AG20443 (cell line): ENCODE results near the gene GHITM.
"Not testable (repeated sequence)": the region's sequence is repeated elsewhere in the genome, so short reads cannot be mapped to it uniquely, and the experiment has no call there.

ENCODE experiments used
- DNase-seq: peaks from one replicate; pipeline ENCODE4 v3.0.0; 2012; ENCODE audit warnings: low spot score, mixed read lengths

The GHITM gene

DNA sequence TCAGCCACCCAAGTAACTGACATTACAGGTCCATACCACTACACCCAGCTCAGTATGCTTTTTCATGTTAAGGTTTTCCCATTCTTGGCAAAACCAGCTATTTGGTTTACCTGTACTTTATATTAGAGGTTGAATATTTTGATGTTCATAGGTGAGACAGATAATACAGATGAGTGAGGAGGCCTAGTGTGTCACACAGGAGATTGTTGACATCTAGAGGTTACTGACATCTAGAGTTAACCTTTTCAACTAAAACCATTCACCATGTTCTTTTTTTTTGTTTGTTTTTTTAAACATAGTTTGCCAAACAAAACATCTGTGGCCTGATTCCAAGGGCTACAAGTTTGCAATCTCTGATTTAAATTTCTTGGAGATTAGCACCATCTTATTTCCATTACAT is 8.0 kb downstream of the GHITM start:
- DNase-seq, result no peak

DNA sequence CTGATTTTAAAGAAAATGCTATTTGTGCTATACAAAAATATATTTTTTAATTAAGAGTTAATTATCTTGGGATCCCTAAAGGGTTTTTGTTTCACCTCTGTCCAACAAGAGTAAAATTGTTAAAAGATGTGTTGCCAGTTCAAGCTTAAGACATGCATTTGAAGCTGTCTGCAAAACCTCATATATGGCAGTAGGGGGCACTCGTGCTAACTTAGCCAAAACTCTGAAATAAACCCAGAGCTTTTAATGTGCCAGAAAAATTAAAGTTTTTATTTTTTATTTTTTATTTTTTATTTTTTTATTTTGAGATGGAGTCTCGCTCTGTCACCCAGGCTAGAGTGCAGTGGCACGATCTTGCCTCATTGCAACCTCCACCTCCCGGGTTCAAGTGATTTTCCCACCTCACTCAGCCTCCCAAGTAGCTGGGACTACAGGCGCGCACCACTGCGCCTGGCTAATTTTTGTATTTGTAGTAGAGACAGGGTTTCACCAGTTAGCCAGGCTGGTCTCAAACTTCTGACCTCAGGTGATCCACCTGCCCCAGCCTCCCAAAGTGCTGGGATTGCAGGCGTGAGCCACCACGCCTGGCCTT is 8.8 kb downstream of the GHITM start:
- DNase-seq, result peak; percentile 61

DNA sequence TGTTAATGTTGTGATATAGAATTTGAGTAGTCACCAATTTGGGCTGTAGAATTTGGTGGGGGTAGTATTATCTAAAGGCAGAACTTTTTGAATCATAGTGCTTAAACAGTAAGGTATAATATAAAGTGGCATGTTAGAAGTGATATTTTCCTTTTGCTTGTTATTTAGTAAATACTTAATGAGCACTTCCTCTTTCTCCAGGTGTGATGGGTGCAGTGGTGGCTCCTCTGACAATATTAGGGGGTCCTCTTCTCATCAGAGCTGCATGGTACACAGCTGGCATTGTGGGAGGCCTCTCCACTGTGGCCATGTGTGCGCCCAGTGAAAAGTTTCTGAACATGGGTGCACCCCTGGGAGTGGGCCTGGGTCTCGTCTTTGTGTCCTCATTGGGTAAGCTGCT is 10.5 kb downstream of the GHITM start:
- no peak for DNase-seq

DNA sequence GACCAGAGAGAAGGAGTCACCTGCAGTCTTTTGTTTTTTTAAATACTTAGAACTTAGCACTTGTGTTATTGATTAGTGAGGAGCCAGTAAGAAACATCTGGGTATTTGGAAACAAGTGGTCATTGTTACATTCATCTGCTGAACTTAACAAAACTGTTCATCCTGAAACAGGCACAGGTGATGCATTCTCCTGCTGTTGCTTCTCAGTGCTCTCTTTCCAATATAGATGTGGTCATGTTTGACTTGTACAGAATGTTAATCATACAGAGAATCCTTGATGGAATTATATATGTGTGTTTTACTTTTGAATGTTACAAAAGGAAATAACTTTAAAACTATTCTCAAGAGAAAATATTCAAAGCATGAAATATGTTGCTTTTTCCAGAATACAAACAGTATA is 13.5 kb downstream of the GHITM start:
- DNase-seq, result no peak

DNA sequence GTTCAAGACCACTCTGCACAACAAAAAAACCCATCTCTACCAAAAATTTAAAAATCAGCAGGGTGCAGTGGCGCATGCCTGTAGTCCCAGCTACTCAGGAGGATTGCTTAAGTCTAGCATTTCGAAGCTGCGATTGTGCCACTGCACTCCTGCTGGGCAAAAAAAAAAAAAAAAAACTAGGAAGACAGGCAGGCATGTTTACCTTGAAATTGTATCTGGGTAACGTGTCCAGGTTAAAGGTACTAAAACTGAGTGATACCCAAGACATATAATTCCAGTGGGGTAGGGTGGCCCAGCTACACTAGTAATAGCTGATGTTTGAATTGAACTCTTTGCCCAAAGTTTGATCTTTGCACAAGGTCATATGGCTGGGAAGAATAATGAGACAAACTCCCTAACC is 16.2 kb downstream of the GHITM start:
- DNase-seq, result no peak

DNA sequence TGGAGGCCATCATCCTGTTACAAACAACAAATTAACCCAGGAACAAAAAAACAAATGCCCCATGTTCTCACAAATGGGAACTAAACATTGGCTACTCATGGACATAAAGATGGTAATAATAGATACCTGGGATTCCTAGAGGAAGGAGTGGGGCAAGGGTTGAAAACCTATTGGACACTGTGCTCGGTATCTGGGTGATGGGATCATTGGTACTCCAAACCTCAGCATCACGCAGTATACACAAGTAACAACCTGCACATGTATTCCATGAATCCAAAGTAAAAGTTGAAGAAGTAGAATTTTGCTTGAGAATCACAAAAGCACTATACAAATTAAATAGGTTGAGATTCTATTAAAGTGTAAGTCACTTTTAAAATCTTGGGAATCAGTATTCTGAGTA is 16.7 kb downstream of the GHITM start:
- no peak for DNase-seq

DNA sequence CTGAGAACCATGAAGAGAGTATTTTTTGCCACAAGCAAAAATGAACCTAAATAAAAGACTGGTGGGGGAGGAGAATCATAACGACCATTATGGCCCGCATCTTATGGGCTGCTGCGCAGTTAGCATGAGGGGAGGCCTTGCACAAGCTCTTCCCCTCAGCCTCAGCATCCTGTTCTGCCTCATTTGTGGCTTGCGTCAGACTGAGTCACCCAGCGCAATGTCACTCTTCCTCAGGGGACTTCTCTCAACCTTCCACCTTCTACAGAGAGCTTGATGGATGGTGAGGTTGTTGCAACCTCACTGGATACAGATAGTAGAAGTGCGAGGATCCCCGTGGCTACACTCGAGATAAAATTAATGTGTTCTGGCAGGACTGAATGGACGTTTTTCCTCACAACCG is 17.5 kb downstream of the GHITM start:
- DNase-seq, result no peak

DNA sequence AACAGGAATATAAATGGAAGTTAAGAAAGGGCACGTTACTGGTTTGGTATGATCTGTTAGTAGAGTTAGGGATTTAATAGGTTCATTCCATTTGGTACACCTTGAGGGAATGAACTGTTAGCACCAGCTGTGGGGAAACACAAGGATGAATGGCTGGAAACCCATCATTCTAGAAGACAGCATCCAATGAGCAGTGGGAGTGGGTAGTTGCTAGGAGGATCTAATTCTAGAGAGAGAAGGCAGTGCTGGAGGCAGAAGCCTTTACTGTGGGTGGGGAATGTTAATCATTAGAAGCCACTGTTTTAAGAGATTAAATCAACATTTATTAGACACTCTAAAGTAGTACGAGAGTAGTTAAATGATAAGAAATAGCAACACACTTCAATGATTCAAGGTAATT is 18.8 kb downstream of the GHITM start:
- no peak for DNase-seq

DNA sequence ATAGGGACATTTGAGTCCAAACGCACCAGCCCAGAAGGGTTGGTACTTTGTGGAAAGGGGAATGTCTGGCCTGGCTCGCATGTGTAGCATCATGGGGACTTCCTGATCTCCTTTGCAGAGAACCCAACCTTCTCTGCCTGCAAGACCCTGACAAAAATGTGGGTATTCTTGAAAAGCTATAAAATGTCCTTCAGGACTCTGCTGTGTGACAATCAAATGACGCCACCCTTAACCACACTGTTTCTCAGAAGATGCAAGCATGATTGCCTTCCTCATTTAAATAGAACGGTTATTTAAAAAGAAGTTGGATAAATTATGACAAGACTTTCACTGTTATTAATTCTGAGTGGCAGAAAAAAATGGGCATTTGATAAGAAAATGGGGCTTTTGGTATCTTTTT is 19.2 kb downstream of the GHITM start:
- DNase-seq, result no peak

DNA sequence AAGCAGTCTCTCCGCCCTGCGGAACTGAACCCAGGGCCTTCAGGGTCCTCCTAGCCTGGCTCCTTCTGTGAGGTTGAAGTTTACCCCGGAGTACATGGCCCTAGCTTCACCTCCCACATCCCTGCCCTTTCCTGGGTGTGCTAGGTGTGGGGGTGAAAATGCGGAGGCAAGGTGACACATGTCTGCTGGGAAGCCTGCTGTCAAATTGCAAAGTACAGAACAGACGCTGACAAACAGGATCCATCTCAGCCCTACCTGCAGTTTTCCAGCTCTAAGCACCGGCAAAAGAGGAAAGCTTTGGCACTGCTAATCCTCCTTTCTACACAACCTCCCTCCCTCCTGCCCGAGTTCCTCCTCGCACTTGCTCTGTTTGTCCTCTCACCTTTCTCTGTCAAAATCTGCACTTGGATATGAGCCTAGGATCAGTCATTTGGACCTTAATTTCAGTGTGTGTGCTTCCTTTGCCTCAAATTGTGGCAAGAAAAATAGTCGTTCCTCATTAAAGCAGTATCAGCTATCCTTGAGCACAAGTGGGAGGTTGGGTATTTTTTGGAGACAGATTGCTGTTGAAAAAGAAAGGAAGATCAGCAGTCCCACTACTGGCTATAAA is 19.9 kb downstream of the GHITM start:
- no peak for DNase-seq

DNA sequence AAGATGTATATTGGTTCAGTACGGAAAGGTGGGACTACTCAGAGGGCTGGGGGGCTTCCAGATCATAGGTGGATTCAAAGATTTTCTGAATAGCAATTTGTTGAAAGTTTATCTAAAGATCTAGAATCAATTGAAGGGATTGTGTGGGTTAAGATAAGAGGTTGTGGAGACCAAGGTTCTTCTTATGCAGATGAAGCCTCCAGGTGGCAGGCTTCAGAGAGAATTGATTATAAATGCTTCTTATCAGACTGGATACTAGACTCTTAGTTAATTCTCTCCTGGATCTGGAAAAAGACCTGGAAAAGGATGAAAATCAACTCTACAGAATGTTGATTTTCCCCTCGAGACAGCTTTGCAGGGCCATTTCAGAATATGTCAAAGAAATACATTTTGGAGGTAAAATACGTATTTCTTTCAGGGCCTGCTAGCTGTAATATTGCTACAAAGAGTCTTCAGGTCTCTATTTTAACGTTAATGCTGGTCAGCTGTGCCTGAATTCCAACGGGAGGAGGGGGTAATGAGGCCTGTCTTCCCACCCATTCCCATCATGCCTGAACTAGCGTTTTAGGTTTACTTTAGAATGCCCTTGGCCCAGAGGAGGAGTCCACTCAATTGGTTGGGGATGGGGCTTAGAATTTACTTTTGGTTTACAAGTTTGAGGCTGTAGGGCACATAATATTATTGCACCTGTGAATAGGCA is 21.5 kb downstream of the GHITM start:
- DNase-seq, result no peak

DNA sequence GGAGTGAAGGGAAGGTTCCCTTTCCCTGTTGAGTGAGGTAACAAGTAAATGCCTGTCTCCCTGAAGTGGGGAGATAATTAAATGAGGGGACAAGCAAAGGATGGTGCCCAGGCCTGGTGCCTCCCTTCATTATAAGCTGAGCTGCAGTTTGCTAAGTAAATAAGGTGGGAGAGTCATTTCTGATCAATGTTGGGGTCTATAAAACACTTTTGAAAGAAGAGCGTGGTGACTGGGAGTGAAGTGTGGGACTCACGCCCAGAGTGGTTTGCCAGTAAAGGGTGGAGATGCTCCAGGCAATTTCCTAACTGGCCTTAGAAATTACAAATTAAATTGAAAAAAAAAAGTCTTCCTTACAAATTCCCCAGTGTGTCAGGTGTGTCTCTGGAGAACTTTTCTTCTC is 24.7 kb downstream of the GHITM start:
- no peak for DNase-seq

DNA sequence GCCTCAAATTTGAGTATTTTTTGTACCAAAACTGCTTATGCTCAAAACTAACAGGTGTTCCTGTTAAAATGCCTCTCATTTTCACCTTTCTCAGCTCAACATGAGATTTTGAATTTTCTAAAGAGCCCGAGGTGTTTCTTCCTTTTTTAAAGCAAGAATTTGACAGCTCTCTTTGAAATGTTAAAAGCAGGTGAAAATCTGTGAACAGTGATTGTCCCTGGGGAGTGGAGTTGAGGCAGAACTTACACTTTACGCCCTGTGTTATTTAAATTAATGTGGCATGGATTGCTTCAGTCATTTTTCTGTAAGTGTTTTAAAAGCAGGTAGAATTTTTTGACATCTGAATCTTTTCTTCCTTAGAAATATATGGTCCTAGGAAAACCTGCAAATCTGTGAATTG is 25.1 kb downstream of the GHITM start:
- DNase-seq, result no peak

DNA sequence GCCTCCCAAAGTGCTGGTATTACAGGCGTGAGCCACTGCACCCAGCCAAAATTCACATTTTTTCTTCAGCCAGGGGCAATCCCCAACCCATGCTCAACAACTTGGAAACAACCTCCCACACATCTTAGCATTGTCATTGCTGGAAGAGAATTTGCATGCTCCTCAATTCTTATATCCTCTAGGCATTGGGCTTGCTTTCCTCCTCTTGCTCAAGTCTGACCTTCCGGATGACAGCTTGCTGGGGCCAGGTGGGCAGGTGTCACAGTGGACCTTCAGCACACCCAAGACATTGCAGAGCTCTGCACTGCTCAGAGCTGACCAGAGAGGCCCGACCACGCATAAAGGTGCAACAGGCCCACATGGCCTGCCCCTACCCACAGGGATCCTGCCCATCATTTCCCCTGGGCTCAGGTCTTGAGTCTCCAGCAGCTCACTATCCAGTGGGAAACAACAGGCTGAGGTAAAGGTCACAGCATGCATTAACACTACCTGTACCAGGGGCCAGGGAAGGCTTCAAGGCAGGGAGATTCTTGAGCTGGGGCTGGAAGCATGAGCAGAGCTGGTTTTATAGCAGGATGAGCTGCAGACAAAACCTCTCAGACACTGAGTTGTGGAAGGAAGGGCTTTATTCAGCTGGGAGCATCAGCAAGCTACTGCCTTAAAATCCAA is 27.4 kb downstream of the GHITM start:
- no peak for DNase-seq

DNA sequence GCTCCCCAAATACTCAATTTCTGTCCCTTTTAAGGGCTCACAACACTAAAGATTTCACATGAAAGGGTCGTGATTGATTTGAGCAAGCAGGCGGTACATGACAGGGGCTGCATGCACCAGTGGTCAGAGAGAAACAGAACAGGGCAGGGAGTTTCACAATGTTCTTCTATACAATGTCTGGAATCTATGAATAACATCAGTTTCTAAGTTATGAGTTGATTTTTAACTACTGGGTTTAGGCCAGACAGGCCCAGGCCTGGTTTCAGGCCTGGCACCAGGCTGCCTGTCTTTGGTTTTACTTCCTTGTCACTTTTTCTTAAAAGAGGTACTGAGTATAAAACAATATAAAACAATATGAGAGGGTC is 28.0 kb downstream of the GHITM start:
- DNase-seq, result not testable (repeated sequence)

DNA sequence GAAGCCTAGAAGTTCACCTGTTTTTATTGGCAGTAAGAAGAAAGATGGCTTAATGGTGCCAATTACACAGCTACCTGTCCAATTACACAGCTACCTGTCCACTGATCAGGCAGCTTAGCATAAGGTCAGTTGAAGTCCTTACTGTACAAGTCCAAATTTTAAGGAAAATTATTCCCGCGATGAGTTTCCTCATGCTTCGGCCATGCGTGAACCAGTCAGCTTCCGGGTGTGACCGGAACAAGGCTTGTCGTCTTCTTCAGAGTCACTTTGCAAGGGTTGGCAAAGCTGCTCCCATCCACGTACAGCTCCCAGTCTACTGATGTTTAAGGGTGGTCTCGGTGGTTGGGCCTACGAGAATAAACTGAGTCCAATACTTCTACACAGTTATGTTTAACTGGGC is 29.1 kb downstream of the GHITM start:
- not testable (repeated sequence) for DNase-seq

DNA sequence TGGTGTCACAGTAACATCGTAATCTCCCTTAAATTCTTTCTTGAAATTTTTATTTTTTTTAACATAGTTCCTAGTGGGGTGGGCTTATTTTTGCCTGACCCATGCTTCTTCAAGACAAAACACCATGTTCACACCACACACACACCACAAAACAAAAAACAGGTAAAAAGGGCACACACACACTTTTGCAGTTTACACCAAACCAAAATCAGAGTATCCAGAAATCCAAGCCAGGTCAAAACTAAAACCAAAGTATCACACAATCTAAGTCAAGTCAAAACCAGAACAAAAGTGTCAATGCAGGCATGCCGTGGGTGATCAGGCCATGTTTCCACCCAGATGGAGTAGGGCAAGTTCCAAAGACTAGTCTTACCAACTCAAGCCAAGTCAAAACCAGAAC is 31.9 kb downstream of the GHITM start:
- DNase-seq, result not testable (repeated sequence)

DNA sequence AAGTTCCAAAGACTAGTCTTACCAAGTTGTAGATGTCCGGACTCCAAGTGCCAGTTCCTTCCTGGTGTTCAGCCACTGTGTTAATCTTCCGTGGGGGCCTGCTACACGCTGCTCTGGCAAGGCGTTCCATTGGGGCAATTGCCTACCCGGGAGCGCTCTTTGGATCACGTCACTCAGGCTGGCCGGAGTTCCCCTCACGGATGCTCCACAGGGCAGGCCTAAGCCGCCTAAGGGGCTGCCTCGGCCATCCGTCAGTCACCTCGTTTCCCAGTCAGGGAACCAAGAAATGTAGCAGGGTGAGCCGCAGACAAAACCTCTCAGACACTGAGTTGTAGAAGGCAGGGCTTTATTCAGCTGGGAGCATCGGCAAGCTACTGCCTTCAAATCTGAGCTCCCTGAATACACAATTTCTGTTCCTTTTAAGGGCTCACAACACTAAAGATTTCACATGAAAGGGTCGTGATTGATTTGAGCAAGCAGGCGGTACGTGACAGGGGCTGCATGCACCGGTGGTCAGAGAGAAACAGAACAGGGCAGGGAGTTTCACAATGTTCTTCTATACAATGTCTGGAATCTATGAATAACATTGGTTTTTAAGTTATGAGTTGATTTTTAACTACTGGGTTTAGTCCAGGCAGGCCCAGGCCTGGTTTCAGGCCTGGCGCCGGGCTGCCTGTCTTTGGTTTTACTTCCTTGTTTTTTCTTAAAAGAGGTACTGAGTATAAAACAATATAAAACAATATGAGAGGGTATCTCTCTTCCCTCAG is 32.6 kb downstream of the GHITM start:
- not testable (repeated sequence) for DNase-seq

DNA sequence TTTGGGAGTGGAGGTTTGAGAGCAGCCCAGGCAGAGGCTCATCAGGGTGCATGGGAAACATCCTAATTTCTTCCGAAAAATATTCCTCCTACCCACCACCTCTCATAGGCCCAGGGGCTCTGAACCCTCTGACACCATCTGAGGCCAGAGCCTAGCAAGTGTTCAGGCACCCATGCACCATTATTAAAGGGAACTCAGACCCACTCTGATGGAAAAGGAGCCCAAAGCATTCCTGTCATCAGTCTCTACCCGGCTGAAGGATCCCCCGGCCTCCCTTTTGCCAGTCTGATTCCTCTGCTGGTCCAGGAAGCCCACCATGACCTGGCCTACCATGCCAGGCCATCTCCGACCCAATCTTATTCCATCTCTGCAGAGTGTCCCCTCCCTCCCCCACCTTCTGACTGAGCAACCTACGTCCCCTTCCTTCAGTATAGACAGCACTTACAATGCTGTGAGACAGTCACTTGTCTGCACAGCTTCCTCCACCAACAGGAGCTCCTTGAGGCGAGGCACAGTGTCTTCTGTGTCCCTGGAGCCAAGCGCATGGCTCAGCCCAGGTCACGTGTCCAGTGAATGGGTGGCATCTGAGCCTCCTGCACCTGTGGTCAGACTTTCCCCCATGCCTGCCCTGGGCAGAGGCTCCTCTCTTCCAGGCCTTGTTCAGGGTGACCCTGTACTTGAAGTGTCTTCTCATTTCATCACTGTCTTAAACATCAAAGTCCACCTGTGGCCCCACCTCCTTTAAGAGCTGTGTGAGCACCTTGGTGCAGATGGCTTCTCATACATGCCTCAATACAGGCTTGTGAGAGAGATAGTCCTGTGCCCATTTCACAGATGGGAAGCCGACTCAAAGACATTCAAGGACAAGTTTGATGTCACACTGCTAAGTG is 33.4 kb downstream of the GHITM start:
- DNase-seq, result no peak

DNA sequence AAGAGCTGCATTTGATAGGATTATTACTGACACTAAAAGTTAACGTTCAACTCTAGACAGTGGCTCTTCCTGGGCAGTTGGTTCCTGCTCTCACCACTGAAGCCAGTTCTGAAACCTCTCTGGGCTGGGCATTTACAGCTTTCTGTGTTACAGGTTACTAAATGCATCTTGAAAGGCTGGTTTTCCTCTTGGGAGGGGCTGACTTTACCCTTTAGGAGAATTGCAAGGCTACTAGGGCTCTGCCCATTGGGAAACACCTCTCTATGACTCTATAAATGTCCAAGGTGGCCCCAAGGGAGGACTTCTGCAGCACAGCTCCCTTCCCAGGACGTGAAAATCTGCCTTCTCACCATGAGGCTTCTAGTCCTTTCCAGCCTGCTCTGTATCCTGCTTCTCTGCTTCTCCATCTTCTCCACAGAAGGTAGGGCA is 34.2 kb downstream of the GHITM start, which contains the start of gene GPR15LG:
Gene GPR15LG (plus strand): TSS at position 301 of the 429 bp plus-strand sequence. CDS start 51 bp downstream, at position 352.
- no peak for DNase-seq

DNA sequence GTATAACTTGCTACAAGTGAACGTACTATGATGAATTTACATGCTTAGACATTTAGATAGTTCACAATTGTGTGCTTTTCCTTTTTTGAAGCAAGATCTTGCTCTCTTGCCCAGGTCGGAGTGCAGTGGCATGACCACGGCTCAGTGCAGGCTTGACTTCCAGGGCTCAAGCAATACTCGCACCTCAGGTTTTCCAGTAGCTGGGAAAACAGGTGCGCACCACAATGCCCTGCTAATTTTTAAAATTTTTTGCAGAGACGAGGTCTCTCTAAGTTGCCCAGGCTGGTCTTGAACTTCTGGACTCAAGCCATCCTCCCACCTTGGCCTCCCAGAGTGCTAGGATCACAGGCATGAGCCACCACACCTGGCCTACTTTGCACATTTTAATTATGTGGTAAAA is 36.1 kb downstream of the GHITM start:
- DNase-seq, result no peak
